NCI-H1048 (cell line): ENCODE results near the gene GPAT3.
A peak's percentile ranks its signal among the peaks of the same experiment; 100 is the strongest.
"Not testable (repeated sequence)": the region's sequence is repeated elsewhere in the genome, so short reads cannot be mapped to it uniquely, and the experiment has no call there.

Experiments
- DNase-seq: peaks from one replicate; lab custom pipeline; 2025; lab: John Stamatoyannopoulos, UW

Gene GPAT3

DNA sequence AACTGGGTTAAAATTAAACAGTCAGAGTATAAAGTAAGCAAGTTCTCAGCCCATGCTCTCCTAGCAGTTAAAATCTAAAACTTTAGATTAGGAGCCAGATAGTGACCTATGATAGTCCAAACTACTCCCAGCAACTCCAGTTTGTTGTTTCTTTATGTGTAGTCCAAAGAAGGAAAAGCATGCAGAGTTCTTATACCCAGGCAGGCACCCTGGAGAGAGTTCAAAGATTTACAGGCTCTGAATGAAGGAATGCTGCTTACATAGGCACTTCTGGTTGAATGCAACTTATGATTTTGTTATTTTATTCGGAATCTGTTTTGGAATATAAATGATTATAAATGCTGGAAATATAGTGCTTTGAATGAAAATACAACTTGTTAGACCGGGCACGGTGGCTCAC lies 67.2 kb downstream of the GPAT3 start:
- DNase-seq, result no peak

DNA sequence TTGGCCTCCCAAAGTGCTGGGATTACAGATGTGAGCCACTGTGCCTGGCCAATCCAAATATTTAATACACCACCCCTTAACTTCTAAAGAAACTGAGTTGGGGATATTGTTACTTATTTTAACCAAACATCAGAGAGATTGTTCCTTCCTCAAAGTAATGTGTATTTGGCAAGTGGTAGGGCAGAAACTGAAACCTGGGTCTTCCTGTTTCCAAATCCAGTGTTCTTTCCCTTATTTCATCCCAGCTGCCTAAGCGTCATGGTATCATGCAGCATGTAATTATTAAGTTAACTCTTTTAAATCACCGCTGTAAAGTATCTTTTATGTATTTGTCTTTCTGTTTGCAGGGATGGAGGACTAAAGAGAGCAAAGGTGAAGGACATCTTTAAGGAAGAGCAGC lies 68.4 kb downstream of the GPAT3 start:
- no peak for DNase-seq

DNA sequence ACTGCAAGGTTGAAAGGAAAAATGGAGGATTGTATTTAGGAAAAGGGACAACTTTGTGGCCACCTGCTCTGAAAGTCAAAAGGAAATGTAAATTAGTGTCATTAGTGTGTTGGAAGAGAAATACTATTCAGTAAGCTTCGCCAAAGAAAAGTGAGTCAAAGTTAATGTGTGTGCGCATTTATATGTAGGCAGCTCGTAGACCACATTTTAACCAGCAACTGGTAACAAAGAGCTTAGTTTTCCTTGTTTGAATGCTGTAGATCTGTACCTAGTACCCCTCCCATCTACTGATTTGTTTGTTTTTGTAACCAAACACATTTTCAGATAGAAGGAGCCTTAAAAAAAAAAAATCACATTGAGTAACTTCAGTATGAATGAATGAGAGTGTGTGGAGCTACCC lies 69.3 kb downstream of the GPAT3 start:
- DNase-seq, result no peak

DNA sequence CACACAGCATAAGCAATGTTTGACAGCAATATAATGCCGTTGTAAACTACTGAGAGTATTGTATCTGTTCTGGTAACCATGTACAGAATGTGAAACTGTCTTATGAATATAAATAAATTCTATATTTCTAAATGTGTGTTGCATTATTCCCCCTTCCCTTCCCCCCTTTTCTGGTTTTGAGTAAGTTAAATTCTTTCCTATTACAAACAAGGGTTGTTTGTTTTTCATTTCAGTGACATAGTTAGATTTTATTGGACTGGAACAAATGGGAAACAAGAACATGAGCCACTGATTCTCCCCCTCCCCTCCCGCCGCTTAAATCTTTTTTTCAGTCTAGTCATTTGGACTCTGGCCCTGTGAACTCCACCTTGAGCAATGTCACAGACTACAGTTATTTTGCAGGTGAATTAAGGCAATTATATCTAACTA lies 69.8 kb downstream of the GPAT3 start:
- no peak for DNase-seq

DNA sequence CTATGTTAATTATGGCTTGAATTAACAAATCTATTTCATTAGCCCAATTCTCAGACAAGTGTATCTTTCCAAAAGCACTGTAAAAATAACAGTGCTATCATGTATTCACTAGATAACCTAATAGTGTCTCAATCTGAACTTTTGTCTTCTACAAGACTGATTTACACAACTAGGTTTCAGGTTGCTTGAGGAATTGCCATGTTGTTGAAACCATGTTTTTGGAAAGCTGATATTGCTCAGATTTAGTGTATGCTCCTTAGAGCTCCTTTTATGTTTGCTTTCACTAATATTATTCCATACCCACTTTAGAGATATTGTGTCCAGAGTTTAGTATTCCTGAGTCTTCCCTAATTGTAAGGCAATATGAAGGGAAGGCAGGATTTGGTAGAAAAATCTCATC lies 70.6 kb downstream of the GPAT3 start:
- no peak for DNase-seq

DNA sequence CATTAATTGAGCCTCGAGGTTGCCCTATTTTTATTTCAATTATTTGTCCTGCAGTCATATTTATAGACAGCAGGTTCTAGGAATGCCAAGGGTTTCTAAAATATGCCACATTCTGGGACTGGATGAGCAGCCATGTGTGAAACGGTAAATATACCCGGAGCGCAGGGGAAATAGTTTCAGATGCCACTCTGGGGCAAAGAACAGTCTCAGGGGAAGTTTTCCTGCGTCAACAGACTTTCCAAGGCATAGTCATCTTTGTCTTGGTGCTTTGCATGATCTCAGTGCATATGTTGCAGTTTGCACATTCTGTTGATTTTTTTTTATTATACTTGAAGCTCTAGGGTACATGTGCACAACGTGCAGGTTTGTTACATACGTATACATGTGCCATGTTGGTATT lies 71.0 kb downstream of the GPAT3 start:
- no peak for DNase-seq

GRCh38 chr4:83609365-83609764 lies 73.5 kb downstream of the GPAT3 start:
- DNase-seq, result no peak

GRCh38 chr4:83610729-83611128 lies 74.8 kb downstream of the GPAT3 start:
- no peak for DNase-seq

DNA sequence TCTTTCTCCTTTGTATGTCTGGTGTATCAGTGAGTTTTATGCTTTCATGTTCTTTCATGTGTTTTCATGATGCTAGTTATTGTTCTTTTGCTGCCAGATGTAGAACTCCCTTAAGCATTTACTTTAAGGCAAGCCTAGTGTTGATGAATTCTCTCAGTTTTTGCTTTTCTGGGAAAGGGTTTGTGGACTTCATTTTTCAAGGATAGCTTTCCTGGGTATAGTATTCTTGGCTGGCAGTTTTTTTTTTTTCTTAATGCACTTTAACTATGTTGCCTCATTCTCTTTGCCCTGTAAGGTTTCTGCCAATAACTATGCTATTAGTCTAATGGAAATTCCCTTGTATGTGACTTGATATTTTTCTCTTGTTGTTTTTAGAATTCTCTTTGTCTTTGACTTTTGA lies 77.1 kb downstream of the GPAT3 start:
- DNase-seq, result no peak

GRCh38 chr4:83613994-83614393 lies 78.1 kb downstream of the GPAT3 start:
- DNase-seq, result no peak

DNA sequence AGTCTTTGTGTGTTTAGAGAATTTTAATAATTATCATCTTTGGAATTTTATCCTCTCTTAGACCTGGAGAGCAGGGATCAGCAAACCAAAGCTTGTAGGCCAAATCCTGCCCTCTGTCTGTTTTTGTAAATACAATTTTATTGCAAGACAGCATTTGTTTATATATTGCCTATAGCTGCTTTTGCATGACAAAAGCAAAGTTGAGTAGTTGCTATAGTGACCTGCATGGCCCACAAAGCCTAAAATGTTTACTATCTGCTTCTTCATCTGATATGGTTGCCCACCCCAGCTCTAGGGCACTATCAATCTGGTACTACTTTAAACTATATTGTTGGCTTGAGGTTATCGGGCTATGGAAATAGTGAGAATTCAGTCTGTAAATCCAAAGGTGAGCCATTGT lies 80.3 kb downstream of the GPAT3 start:
- no peak for DNase-seq

- no peak for DNase-seq
Observed at GRCh38 chr4:83617371-83618035, 81.6 kb downstream of the GPAT3 start.

GRCh38 chr4:83618431-83618830 lies 82.5 kb downstream of the GPAT3 start:
- no peak for DNase-seq

- DNase-seq, result no peak
Observed at GRCh38 chr4:83618991-83619645, 83.2 kb downstream of the GPAT3 start.

DNA sequence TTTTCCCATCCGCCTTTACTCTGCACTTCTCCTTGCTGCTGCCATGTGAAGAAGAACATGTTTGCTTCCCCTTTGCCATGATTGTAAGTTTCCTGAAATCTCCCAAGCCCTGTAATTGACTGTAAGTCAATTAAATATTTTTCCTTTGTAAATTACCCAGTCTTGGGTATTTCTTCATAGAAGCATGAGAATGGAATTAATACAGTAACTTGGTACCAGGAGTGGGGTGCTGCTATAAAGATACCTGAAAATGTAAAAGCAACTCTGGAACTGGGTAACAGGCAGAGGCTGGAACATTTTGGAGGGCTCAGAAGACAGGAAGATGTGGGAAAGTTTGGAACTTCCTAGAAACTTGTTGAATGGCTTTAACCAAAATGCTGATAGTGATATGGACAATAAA lies 86.2 kb downstream of the GPAT3 start:
- DNase-seq, result not testable (repeated sequence)

DNA sequence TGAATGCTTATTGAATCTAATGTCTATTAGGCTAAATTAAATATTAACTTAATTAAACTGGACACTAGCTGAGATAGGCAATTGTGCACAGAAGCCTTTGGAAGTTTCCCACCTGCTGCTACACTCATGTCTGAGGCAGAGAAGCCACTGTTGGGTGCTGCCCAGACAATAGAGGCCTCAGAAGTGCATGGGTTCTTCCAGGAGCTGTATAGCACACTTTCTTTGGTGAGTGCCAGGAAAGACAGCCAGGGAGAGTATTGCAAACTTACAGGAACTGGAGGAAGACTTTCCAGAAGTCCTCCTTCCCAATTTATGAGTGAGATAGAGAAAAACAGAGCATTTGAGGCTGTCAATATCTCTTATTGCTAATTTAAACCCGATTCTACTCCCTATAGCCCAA lies 89.9 kb downstream of the GPAT3 start:
- DNase-seq, result no peak

- no peak for DNase-seq
Observed at GRCh38 chr4:83626245-83626836, 90.4 kb downstream of the GPAT3 start.

GRCh38 chr4:83629945-83630721 lies 94.2 kb downstream of the GPAT3 start:
- no peak for DNase-seq

DNA sequence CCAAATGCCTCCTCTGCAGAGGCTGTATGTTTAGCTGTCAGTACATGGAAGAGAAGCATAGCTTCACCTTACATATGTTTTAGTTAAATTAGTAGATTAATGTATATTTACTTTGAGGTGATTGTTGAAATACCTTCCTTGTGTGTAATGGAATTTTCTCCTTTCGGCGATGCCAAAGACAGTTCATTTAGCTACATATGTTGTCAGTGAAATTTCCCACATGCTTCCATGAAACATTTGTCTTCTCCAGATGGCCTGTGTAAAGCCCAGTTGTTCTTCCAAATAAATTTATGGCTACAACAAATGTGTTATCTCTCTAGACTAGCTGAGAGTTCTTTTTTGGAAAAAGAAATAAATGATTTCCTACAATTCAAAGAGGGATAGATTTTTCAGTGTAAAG lies 95.2 kb downstream of the GPAT3 start:
- DNase-seq, result no peak

GRCh38 chr4:83636930-83637329 lies 101.0 kb downstream of the GPAT3 start:
- DNase-seq, result no peak

- peak; percentile 29 for DNase-seq
Observed at GRCh38 chr4:83639849-83640493, 104.1 kb downstream of the GPAT3 start.

DNA sequence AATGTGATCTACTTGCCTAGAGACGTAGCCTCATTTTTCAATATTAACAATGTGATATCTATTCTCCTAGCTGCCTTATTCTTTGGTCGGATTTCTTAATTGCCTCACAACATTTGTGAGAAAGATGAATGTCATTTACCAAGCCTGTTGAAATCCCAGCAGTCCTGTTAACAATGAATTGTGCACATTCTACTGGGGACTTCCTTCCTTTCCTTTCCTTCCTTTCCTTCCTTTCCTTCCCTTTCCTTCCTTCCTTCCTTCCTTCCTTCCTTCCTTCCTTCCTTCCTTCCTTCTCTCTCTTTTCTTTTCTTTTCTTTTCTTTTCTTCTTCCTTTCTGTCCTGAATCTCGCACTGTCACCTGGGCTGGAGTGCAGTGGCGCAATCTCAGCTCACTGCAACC lies 107.1 kb downstream of the GPAT3 start:
- DNase-seq, result no peak
